ES-I3 (cell line): ENCODE data around the gene HSD17B2.
"Not testable (repeated sequence)": the region's sequence is repeated elsewhere in the genome, so short reads cannot be mapped to it uniquely, and the experiment has no call there.

ENCODE experiments used
- H3K36me3 ChIP-seq: 2 replicates; pipeline ENCODE4 v1.6.1; 2013; ENCODE audit warnings: mild to moderate bottlenecking, low read length, control low read depth, moderate library complexity; ENCODE audit not compliant: insufficient read depth
- H3K4me1 ChIP-seq: 2 replicates; pipeline ENCODE4 v1.6.1; 2013; ENCODE audit warnings: mild to moderate bottlenecking, control low read depth, low read length; ENCODE audit not compliant: insufficient read depth
- H3K9ac ChIP-seq: 2 replicates; pipeline ENCODE4 v1.6.1; 2013; ENCODE audit warnings: low read depth, mild to moderate bottlenecking, low read length, moderate library complexity
- H3K9me3 ChIP-seq: 2 replicates; pipeline ENCODE4 v1.6.1; 2013; ENCODE audit warnings: mild to moderate bottlenecking, low read length, moderate library complexity; ENCODE audit not compliant: control insufficient read depth, insufficient read depth

HSD17B2 gene

GRCh38 chr16:82009789-82010188, 25.3 kb upstream of the HSD17B2 start:
- H3K4me1 ChIP-seq, H3K9me3 ChIP-seq, H3K9ac ChIP-seq, H3K36me3 ChIP-seq: not testable (repeated sequence)

GRCh38 chr16:82010649-82011048, 24.4 kb upstream of the HSD17B2 start:
- Histone ChIP-seq H3K9me3 (peaks cover 8% of the 10 kb centered on the region), H3K36me3 (no peaks in the 10 kb centered on the region), H3K9ac (no peak overlapping the region), H3K4me1 (no peaks in the 10 kb centered on the region)

GRCh38 chr16:82011199-82011641, 23.8 kb upstream of the HSD17B2 start, which contains the start of gene SDR42E1:
Gene SDR42E1, minus strand, starts transcription at chr16:82011470. Its CDS starts 10,612 bp downstream, at chr16:82000858.
- H3K9ac ChIP-seq: no peak within 1 kb of the TSS
- H3K9me3 ChIP-seq: peaks cover 8% of the 10 kb centered on the region
- no peaks in the 10 kb centered on the region for H3K4me1 ChIP-seq
- H3K36me3 ChIP-seq: no peaks in the 10 kb centered on the region

DNA sequence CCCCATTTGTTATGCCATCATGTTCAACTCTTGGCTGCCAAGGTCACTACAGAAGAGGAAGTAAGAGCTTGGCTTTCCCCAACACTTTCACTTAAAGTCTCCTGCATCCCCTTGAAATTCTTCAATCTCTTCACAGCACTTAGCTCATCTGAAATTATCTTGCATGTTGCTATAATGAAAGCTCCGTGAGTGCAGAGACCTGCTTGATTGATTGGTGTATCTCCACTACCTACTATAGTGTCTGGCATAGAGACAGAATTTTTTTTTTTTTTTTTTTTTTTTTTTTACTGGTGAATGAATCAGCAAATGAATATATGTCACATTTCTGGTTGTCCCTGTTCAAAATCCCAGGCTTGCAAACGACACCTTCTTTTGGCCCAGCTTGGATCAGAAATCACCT, 21.9 kb upstream of the HSD17B2 start:
- Histone ChIP-seq H3K9me3 (peaks cover 8% of the 10 kb centered on the region), H3K9ac (no peak overlapping the region), H3K36me3 (no peaks in the 10 kb centered on the region), H3K4me1 (no peaks in the 10 kb centered on the region)

DNA sequence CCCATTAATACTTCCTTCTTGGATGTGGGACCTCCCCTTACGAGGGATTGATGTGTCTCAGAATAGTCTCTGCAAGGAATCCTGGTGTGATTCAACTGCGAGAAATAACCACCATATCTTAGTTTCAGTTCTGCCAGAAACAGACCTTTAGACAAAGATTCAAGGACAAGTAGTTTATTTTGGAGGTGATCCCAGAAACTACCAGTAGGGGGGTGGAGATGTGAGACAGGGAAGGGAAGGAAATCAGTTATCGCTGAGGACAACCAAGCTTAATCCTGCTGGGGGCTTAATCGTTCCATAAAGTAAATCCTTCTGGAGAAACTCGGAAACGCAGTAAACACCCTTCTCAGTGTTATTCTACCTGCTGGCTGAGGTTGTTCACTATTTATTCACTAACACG, 18.8 kb upstream of the HSD17B2 start:
- Histone ChIP-seq H3K9me3 (no peaks in the 10 kb centered on the region; the same call in 1 of the 2 replicates), H3K4me1 (no peaks in the 10 kb centered on the region), H3K36me3 (no peaks in the 10 kb centered on the region), H3K9ac (no peak overlapping the region)

DNA sequence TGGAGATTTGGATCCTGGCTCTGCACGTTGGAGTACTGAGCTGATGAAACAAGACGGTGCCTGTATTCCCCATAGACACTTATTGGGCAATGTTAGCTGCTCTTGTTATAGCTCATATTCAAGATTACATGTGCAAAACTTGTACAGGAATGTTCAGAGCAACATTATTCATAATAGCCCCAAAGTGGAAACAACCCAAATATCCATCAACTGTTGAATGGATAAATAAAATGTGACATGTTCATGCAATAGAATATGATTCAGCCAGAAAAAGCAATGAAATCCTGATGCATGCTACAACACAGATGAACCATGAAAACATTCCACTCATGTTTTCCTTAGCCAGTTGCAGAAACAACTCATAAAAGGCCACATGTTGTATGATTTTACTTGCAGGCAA, 18.1 kb upstream of the HSD17B2 start:
- no peaks in the 10 kb centered on the region for H3K36me3 ChIP-seq
- H3K4me1 ChIP-seq: no peaks in the 10 kb centered on the region
- no peak overlapping the region for H3K9ac ChIP-seq
- H3K9me3 ChIP-seq: no peaks in the 10 kb centered on the region; the same call in 1 of the 2 replicates

DNA sequence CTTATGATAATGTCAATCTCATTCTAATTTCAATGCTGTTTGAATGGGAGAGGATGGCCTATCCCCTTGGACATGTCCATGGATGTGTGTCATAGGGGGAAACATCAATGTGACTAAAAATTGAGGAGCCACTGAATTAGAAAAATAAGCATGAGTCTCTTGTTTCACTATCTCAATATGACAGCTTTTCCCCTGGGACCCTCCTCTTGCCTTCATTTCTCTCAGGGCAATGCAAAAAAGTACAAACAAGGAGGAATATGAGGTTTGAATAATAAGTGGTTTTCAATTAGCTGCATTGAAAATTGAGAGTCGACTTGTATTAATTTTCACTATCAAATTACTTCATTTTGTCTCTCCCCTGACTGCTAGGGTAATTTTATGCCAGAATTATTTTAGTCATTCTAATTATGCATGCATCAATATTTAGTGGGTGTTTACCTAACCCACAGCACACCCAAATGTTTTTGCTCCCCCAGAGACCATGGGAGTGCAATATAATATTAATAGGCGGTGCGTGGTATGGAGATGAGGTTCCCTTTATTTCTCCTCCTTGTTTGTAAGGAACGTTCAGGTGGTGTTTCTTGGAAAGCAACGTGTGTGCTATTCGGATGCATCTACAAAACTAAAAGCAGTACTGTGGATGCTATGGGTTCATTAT, 17.0 kb upstream of the HSD17B2 start:
- no peaks in the 10 kb centered on the region for H3K36me3 ChIP-seq
- H3K9me3 ChIP-seq: no peaks in the 10 kb centered on the region; the same call in 1 of the 2 replicates
- no peaks in the 10 kb centered on the region for H3K4me1 ChIP-seq
- no peak overlapping the region for H3K9ac ChIP-seq

DNA sequence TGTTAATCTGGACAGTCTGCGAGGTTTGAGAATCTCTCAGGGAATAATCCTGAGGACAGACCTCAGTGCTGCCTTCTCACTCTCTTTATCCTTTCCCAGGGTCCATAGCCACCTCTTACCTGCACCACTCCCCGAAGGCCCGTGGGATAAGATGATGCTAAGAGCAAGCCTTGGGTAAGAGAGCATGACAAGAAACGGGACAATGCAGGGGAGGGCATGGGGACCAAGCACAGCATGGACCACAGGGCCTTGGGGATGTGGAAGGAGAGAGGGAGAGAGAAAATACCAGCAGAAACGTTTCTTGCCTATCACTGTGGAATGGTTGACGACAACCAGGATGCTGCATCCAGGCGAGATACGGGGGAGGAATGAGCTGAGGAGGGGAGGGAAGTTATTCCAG, 15.5 kb upstream of the HSD17B2 start:
- Histone ChIP-seq H3K4me1 (no peaks in the 10 kb centered on the region), H3K36me3 (no peaks in the 10 kb centered on the region), H3K9me3 (no peaks in the 10 kb centered on the region), H3K9ac (no peak overlapping the region)

DNA sequence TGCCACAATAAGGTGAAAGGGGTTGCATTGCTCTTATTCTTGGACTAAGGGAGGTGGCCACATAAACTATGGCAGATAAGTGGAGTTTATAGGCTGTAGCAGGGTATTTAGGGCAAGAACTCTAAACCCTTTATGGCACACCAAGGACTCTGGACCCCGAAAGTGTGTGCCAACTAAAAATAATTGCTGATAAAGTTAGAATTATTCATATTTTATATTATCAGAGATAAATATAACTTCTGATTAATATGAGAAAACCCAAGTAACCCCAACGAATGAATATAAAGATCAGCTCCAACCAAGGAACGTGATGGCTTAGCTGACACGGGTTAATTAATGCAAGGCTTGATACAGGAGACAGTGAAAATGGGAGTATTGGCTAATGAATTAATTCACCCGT, 15.0 kb upstream of the HSD17B2 start:
- Histone ChIP-seq H3K9me3 (no peaks in the 10 kb centered on the region), H3K36me3 (no peaks in the 10 kb centered on the region), H3K9ac (no peak overlapping the region), H3K4me1 (no peaks in the 10 kb centered on the region)

DNA sequence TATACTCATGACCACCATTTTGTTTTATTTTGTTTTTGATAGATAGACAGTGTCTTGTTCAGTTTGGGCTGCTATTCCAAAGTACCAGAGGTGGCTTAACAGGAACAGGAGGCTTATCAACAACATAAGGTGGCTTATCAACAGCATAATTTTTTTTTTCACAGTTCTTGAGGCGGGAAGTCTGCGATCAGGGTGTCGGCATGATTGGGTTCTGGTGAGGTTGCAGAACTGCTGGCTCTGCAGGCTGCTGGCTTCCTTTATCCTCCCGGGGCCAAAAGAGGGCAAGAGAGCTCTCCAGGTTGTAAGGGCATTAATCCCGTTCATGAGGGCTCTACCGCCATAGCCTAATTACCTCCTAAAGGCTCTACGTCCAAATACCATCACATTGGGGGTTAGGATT, 11.8 kb upstream of the HSD17B2 start:
- Histone ChIP-seq H3K9ac (no peak overlapping the region), H3K4me1 (no peaks in the 10 kb centered on the region), H3K9me3 (no peaks in the 10 kb centered on the region), H3K36me3 (no peaks in the 10 kb centered on the region)

DNA sequence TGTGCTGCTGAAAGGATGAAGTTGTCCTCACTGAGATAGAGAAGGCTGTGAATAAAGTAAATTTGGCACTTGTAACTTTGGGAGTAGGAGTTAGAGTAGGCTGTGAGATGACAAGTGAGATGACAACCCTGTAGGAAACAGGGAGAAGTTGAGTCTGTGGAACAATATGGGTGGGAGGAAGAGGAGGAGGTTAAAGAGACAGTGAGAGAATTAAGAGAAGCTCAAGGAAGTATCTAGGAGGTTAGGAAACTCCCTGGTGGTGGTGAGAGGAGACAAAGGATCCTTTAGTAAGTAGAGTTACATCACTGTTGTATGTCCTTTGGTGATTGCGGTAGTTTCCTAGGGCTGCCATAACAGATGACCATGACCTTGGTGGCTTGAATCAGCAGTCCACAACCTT, 10.7 kb upstream of the HSD17B2 start:
- Histone ChIP-seq H3K9me3 (no peaks in the 10 kb centered on the region), H3K9ac (no peak overlapping the region), H3K36me3 (no peaks in the 10 kb centered on the region), H3K4me1 (no peaks in the 10 kb centered on the region)

DNA sequence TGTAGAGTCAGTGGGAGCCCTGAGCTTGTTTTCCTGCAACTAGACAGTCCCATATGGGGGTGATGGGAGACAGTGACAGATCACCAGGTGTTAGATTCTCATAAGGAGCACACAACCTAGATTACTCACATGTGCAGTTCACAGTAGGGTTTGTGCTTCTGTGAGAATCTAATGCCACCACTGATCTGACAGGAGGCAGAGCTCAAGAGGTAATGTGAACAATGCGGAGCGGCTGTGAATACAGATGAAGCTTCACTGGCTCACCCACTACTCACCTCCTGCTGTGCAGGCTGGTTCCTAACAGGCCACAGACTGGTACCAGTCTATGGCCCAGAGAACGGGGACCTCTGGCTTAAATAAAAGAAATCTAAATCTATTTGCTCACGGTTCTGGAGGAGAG, 10.2 kb upstream of the HSD17B2 start:
- Histone ChIP-seq H3K4me1 (no peaks in the 10 kb centered on the region), H3K9me3 (no peaks in the 10 kb centered on the region), H3K9ac (no peak overlapping the region), H3K36me3 (no peaks in the 10 kb centered on the region)

GRCh38 chr16:82027629-82028064, 7.4 kb upstream of the HSD17B2 start:
- H3K4me1 ChIP-seq: no peaks in the 10 kb centered on the region

GRCh38 chr16:82031116-82032084, 3.7 kb upstream of the HSD17B2 start:
- Histone ChIP-seq H3K9ac (no peak overlapping the region), H3K36me3 (no peaks in the 10 kb centered on the region), H3K9me3 (no peaks in the 10 kb centered on the region), H3K4me1 (no peaks in the 10 kb centered on the region)

More at GRCh38 chr16:82027629-82028064, 7.4 kb upstream of the HSD17B2 start:
- Histone ChIP-seq H3K9me3 (no peaks in the 10 kb centered on the region), H3K36me3 (no peaks in the 10 kb centered on the region), H3K9ac (no peak overlapping the region)

DNA sequence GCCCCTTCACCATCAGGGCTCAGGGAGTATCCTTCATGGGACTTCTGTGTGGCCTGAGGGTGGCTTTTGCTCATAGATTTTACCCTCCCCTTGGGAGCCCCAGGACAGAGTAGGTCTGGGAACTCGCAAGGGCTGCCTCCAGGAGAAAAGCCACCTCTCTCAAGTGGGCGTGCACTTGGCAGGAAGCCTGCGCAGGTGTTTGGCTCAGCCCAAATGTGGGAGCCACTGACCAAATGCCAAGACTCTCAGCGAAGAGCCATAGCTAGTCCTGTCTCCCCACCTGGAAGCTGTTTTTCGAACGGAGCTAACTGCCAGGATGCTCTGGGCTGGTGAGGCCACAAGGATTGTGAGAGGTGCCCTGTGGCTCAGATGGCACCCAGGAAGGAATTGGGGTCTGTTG, 2.0 kb upstream of the HSD17B2 start:
- Histone ChIP-seq H3K9me3 (no peaks in the 10 kb centered on the region), H3K4me1 (no peaks in the 10 kb centered on the region), H3K9ac (no peak overlapping the region), H3K36me3 (no peaks in the 10 kb centered on the region)
